ENCODE measurements around the gene KLHL14. TPM values are rescaled to one million over a fixed set of nuclear protein-coding genes. Genes with fewer than 3 reads are reported as not detected.

Gene KLHL14
- total RNA-seq (2022) (not detected in 2 replicates), Bru-seq, nascent RNA (not detected), BruChase-seq, experiment 1, labeled RNA remaining after a 6-hour chase (not detected), BruChase-seq, experiment 2, labeled RNA remaining after a 2-hour chase (percentile 1 among the genes with signal in this experiment)
- long read RNA-seq: 0 reads

- no TSS peak for BruUV-seq (replicated peaks)
- CTCF ChIA-PET: interaction anchor here (0.5 kb wide), 1 partner anchor 606 kb away, joined by 3 read pairs; no protein-coding TSS in a partner anchor
- DNase-seq (ENCODE audit: unreplicated experiment): no peak
- H3K36me3 Mint-ChIP-seq (ENCODE audit: insufficient read depth, unreplicated experiment): no peaks in the 10 kb centered on the region
- H3K9me3 Mint-ChIP-seq (ENCODE audit: unreplicated experiment): no peaks in the 10 kb centered on the region
- intact Hi-C loops (cut with micrococcal nuclease): no loop called here
- H3K4me1 Mint-ChIP-seq (ENCODE audit: insufficient read depth, unreplicated experiment): peaks cover 6% of the 10 kb centered on the region
- H3K27me3 Mint-ChIP-seq (ENCODE audit: insufficient read depth, unreplicated experiment): peaks cover 58% of the 10 kb centered on the region
- no peak for TF ChIP-seq CTCF (IDR thresholded peaks at IDR 0.05; ENCODE audit: unreplicated experiment)
- H3K27ac Mint-ChIP-seq (ENCODE audit: low read depth, unreplicated experiment): no peak within 1 kb of the TSS
- no peak within 1 kb of the TSS for H3K4me3 Mint-ChIP-seq (ENCODE audit: unreplicated experiment)
- POLR2A ChIA-PET: no interaction called here
Observed at GRCh38 chr18:32772581-32773381, at the start of gene KLHL14. TSS of gene KLHL14 (minus strand) at chr18:32773023. CDS start at chr18:32770591, 2,432 bp downstream.

- Mint-ChIP-seq H3K4me1 (ENCODE audit: insufficient read depth, unreplicated experiment) (no peaks in the 10 kb centered on the region), H3K9me3 (ENCODE audit: unreplicated experiment) (no peaks in the 10 kb centered on the region), H3K27me3 (ENCODE audit: insufficient read depth, unreplicated experiment) (peaks cover 52% of the 10 kb centered on the region), H3K36me3 (ENCODE audit: insufficient read depth, unreplicated experiment) (no peaks in the 10 kb centered on the region), H3K4me3 (ENCODE audit: unreplicated experiment) (no peak overlapping the region), H3K27ac (ENCODE audit: low read depth, unreplicated experiment) (no peak overlapping the region)
- POLR2A ChIA-PET: no interaction called here
- CTCF ChIA-PET: no interaction called here
- no TSS peak for BruUV-seq (replicated peaks)
- DNase-seq (ENCODE audit: unreplicated experiment): no peak
- TF ChIP-seq CTCF (IDR thresholded peaks at IDR 0.05; ENCODE audit: unreplicated experiment): no peak
- intact Hi-C loops (cut with micrococcal nuclease): no loop called here
Observed at GRCh38 chr18:32822197-32822596, 49.4 kb upstream of the KLHL14 start.

- H3K4me1 Mint-ChIP-seq (ENCODE audit: insufficient read depth, unreplicated experiment): no peaks in the 10 kb centered on the region
- TF ChIP-seq CTCF (IDR thresholded peaks at IDR 0.05; ENCODE audit: unreplicated experiment): no peak
- peaks cover 87% of the 10 kb centered on the region for H3K27me3 Mint-ChIP-seq (ENCODE audit: insufficient read depth, unreplicated experiment)
- no peak overlapping the region for H3K4me3 Mint-ChIP-seq (ENCODE audit: unreplicated experiment)
- ChIA-PET CTCF (no interaction called here), POLR2A (no interaction called here)
- BruUV-seq (replicated peaks): no TSS peak
- intact Hi-C loops (cut with micrococcal nuclease): no loop called here
- H3K36me3 Mint-ChIP-seq (ENCODE audit: insufficient read depth, unreplicated experiment): no peaks in the 10 kb centered on the region
- no peak for DNase-seq (ENCODE audit: unreplicated experiment)
- H3K27ac Mint-ChIP-seq (ENCODE audit: low read depth, unreplicated experiment): no peak overlapping the region
- H3K9me3 Mint-ChIP-seq (ENCODE audit: unreplicated experiment): no peaks in the 10 kb centered on the region
Observed at GRCh38 chr18:32815881-32816280, 43.1 kb upstream of the KLHL14 start.

- BruUV-seq (replicated peaks): no TSS peak
- peaks cover 92% of the 10 kb centered on the region for H3K27me3 Mint-ChIP-seq (ENCODE audit: insufficient read depth, unreplicated experiment)
- no peak for TF ChIP-seq CTCF (IDR thresholded peaks at IDR 0.05; ENCODE audit: unreplicated experiment)
- DNase-seq (ENCODE audit: unreplicated experiment): no peak
- H3K27ac Mint-ChIP-seq (ENCODE audit: low read depth, unreplicated experiment): no peak overlapping the region
- H3K36me3 Mint-ChIP-seq (ENCODE audit: insufficient read depth, unreplicated experiment): no peaks in the 10 kb centered on the region
- no peaks in the 10 kb centered on the region for H3K9me3 Mint-ChIP-seq (ENCODE audit: unreplicated experiment)
- ChIA-PET POLR2A (no interaction called here), CTCF (no interaction called here)
- H3K4me3 Mint-ChIP-seq (ENCODE audit: unreplicated experiment): no peak overlapping the region
- intact Hi-C loops (cut with micrococcal nuclease): no loop called here
- no peaks in the 10 kb centered on the region for H3K4me1 Mint-ChIP-seq (ENCODE audit: insufficient read depth, unreplicated experiment)
Observed at GRCh38 chr18:32812342-32812741, 39.5 kb upstream of the KLHL14 start.
